ENCODE results near the gene S100A3.
A peak's percentile ranks its signal among the peaks of the same experiment; 100 is the strongest.
"Not testable (repeated sequence)": the region's sequence is repeated elsewhere in the genome, so short reads cannot be mapped to it uniquely, and the experiment has no call there.

Gene S100A3

GRCh38 chr1:153568367-153569099, 19.5 kb upstream of the S100A3 start:
- peak; percentile 90 for DNase-seq

GRCh38 chr1:153567621-153568366, 18.7 kb upstream of the S100A3 start:
- no peak for DNase-seq

- peak; percentile 99 for DNase-seq
These were observed 17.6 kb upstream of the S100A3 start for GRCh38 chr1:153566414-153567371.

GRCh38 chr1:153565529-153566374, 16.7 kb upstream of the S100A3 start, which contains the start of gene S100A2:
S100A2 (minus strand) TSS chr1:153565844; CDS start chr1:153563877, 1,967 bp downstream.
- DNase-seq, result peak; percentile 94

- DNase-seq, result no peak
These were observed 14.9 kb upstream of the S100A3 start for GRCh38 chr1:153563991-153564390.

GRCh38 chr1:153563483-153563901, 14.4 kb upstream of the S100A3 start:
- no peak for DNase-seq

- not testable (repeated sequence) for DNase-seq
These were observed 13.0 kb upstream of the S100A3 start for GRCh38 chr1:153562021-153562420.

GRCh38 chr1:153561466-153561985, 12.5 kb upstream of the S100A3 start:
- DNase-seq, result no peak

- DNase-seq, result no peak
These were observed 11.9 kb upstream of the S100A3 start for GRCh38 chr1:153560771-153561465.

GRCh38 chr1:153560241-153560640, 11.2 kb upstream of the S100A3 start:
- DNase-seq, result no peak

- DNase-seq, result no peak
These were observed 8.8 kb upstream of the S100A3 start for GRCh38 chr1:153557877-153558276.

GRCh38 chr1:153556348-153556747, 7.3 kb upstream of the S100A3 start:
- no peak for DNase-seq

- DNase-seq, result no peak
These were observed 4.9 kb upstream of the S100A3 start for GRCh38 chr1:153553830-153554541.

GRCh38 chr1:153553096-153553495, 4.0 kb upstream of the S100A3 start:
- no peak for DNase-seq

GRCh38 chr1:153552335-153552734, 3.3 kb upstream of the S100A3 start:
- no peak for DNase-seq

GRCh38 chr1:153550827-153551500, 1.9 kb upstream of the S100A3 start:
- no peak for DNase-seq

- no peak for DNase-seq
These were observed 1.3 kb upstream of the S100A3 start for GRCh38 chr1:153550398-153550758.

GRCh38 chr1:153549741-153550397, 811 bp upstream of the S100A3 start:
- no peak for DNase-seq

All from EL (cell line).